Measurements from ENCODE around the gene OSBPL1A.
A peak's percentile ranks its signal among the peaks of the same experiment; 100 is the strongest.

Gene OSBPL1A

GRCh38 chr18:24397694-24398368, at the start of gene OSBPL1A:
Gene OSBPL1A (minus strand): TSS chr18:24397824. CDS start chr18:24377533, 20,291 bp downstream.
- DNase-seq (ENCODE audit: insufficient read length, low spot score) (peak; percentile 94), FAIRE-seq (peak; percentile 73)
- TF ChIP-seq CTCF (IDR thresholded peaks at IDR 0.05; ENCODE audit: insufficient read depth, missing control alignments): no peak

DNA sequence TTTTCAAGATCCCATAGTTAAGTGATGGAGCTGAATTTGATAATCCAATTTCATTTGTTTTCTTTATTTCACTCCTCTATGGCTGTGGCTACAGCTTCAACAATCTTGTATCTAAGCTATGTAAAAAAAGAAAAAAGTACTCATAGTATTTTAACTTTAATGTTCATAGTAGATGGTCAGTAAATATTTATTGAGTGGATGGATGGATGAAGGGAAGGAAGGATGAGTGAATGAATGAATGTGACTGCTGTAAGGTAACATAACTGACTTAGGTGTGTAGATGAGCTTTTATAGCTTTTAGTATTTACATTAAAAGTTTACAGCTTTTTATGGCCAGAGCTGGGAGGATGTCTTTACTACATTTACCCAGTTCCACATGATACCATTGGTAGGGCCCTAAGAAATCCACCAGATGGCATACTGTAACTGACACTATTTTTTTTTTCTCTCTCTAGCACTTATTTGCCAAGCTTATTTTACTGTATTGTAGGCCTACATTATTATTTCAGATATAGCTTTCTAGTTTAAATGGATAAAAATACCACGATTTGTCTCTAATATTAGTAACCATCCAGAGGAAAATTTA, 49.4 kb upstream of the OSBPL1A start:
- FAIRE-seq (peak; percentile 69), DNase-seq (ENCODE audit: insufficient read length, low spot score) (no peak)
- peak; percentile 23 for TF ChIP-seq CTCF (IDR thresholded peaks at IDR 0.05; ENCODE audit: insufficient read depth, missing control alignments)

- DNase-seq (ENCODE audit: insufficient read length, low spot score): no peak
- FAIRE-seq: peak; percentile 51
- TF ChIP-seq CTCF (IDR thresholded peaks at IDR 0.05; ENCODE audit: insufficient read depth, missing control alignments): no peak
These were observed 48.8 kb upstream of the OSBPL1A start for GRCh38 chr18:24446453-24446852.

DNA sequence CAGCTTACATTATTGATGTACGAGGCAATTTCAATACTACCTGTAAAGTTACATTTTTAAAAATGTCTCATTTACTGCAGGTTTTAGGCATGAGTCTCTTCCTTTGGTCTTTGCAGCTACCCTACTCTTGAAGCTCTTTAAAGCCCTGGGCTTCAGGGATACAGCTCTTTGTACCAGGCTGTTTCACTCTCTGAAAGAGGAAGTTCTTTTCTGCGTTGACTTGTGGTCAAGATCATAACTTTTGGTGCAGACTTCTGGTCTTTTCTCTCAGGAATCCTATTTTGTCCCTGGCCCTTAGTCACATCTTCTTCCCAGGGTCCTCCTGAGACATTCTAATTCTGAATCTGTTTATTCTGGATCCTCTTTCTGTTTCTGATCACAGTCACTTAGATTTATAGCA, 46.2 kb upstream of the OSBPL1A start:
- FAIRE-seq (no peak), DNase-seq (ENCODE audit: insufficient read length, low spot score) (no peak)
- TF ChIP-seq CTCF (IDR thresholded peaks at IDR 0.05; ENCODE audit: insufficient read depth, missing control alignments): no peak

DNA sequence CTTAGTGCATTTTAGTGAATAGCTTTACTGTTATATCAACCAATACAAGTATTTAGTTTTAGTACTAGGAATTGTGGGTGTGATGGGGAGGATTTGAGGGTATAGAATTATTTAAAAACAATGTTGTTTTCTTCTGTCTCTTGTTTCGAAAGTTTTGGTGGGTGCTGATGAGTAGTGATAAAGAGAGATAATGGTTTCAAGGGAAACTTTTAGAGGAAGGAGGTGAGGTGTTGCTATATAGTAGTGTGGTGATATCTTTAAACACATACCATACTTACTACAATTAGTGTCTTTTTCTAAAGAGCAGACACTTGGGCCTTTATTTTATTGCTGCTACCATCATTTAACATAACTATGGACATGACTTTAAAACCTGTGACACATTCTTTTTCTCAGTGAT, 39.3 kb upstream of the OSBPL1A start:
- peak; percentile 67 for FAIRE-seq
- TF ChIP-seq CTCF (IDR thresholded peaks at IDR 0.05; ENCODE audit: insufficient read depth, missing control alignments): no peak

GRCh38 chr18:24432618-24433017, 35.0 kb upstream of the OSBPL1A start:
- FAIRE-seq (no peak), DNase-seq (ENCODE audit: insufficient read length, low spot score) (no peak)
- TF ChIP-seq CTCF (IDR thresholded peaks at IDR 0.05; ENCODE audit: insufficient read depth, missing control alignments): no peak

More for the DNA sequence above, 39.3 kb upstream of the OSBPL1A start:
- no peak for DNase-seq (ENCODE audit: insufficient read length, low spot score)

- FAIRE-seq (peak; percentile 38), DNase-seq (ENCODE audit: insufficient read length, low spot score) (no peak)
- no peak for TF ChIP-seq CTCF (IDR thresholded peaks at IDR 0.05; ENCODE audit: insufficient read depth, missing control alignments)
These were observed 31.6 kb upstream of the OSBPL1A start for GRCh38 chr18:24429188-24429587.
